D721Med (cell line): ENCODE results near the gene EMP2.

ENCODE experiments used
- DNase-seq: peaks from one replicate; pipeline ENCODE4 v3.0.0; 2011; ENCODE audit warnings: low spot score; ENCODE audit not compliant: insufficient read length
- FAIRE-seq: peaks from 2 replicates; lab custom pipeline; 2011; peaks lifted over from hg19 to GRCh38; lab: Jason Lieb, UNC
- TF ChIP-seq, protein P1 (sequence below): IDR thresholded peaks from 2 replicates; pipeline ENCODE4 v1.5.1; 2012; ENCODE audit warnings: mild to moderate bottlenecking, control low read depth; ENCODE audit not compliant: insufficient read depth; ENCODE audit errors: missing control alignments

EMP2 gene

GRCh38 chr16:10548404-10548803, 32.0 kb downstream of the EMP2 start:
- TF ChIP-seq, protein P1, sequence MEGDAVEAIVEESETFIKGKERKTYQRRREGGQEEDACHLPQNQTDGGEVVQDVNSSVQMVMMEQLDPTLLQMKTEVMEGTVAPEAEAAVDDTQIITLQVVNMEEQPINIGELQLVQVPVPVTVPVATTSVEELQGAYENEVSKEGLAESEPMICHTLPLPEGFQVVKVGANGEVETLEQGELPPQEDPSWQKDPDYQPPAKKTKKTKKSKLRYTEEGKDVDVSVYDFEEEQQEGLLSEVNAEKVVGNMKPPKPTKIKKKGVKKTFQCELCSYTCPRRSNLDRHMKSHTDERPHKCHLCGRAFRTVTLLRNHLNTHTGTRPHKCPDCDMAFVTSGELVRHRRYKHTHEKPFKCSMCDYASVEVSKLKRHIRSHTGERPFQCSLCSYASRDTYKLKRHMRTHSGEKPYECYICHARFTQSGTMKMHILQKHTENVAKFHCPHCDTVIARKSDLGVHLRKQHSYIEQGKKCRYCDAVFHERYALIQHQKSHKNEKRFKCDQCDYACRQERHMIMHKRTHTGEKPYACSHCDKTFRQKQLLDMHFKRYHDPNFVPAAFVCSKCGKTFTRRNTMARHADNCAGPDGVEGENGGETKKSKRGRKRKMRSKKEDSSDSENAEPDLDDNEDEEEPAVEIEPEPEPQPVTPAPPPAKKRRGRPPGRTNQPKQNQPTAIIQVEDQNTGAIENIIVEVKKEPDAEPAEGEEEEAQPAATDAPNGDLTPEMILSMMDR = no peak
- no peak for DNase-seq
- no peak for FAIRE-seq

- FAIRE-seq (no peak), DNase-seq (no peak)
- TF ChIP-seq, protein P1 = no peak
These were observed 32.7 kb downstream of the EMP2 start for GRCh38 chr16:10547708-10548107.

DNA sequence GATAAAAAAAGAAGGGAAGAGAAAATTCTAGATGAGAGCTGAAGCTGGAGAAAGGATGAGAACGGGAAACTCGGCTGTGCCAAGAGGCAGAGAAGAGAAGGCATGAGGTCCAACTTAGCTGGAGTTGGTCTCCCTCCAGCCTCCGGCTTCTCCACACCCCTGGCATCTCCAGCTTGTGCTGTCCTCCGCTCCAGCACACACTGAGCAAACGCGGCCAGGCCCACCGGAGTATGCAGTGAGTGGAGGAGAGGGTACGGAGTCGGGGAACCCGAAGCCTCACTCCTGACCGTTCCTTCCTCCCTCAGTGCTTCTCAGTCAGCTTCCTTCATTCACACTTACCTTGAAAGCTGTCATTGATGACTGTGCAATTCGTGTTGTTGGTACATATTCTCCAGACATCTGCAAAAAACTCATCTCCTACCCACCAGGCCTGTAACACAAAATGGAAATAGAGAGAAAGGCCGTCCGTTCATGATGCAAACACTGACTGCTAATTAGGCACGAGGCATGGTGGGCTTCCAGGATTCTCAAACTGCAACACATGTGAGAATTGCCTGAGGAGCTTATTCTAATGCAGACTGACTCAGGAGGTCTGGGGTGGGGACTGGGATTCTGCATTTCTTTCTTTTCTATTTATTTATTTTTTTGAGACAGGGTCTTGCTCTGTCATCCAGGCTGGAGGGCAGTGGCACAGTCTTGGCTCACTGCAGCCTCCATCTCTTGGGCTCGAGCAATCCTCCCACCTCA, 37.0 kb downstream of the EMP2 start:
- TF ChIP-seq, protein P1 = no peak
- no peak for DNase-seq
- FAIRE-seq = no peak

DNA sequence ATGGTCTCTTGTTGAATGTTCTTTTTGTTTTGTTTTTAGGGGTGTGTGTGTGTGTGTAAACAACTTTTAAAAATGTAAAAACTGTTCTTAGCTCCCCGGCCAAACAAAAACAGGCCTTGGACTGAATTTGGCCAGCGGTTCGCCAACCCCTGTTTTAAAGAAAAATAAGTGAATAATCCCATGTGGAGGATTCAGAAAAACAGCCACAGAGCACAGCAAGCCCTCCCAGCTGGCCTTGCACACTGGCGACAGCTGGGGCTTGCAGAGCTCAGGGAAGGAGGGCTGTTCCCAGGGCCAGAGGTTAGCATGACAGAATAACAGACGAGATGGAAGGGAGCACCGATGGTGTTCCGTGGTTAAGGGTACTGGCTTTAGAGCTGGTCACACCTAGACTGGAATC, 39.0 kb downstream of the EMP2 start:
- DNase-seq = no peak
- TF ChIP-seq, protein P1 = no peak
- FAIRE-seq = no peak

DNA sequence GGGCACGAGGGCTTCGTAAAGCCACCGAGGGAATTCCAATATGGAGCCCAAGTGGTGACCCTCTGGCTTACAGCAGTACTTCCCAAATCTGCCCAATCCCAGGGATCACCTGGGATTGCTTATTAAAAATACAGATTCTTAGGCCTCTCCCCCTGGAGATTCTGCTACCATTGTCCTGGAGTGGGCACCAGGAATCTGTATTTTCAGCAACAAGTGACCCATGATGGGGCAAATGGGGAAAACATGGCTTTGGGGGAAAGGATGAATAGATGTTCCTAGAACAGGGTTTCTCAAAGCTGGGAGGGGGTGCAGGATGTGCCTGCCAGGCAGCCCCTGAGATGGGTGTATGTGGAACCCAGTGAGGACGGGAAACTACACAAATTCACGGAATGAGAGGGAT, 40.6 kb downstream of the EMP2 start:
- FAIRE-seq = no peak
- no peak for DNase-seq
- TF ChIP-seq, protein P1 = no peak

GRCh38 chr16:10539236-10539635, 41.2 kb downstream of the EMP2 start:
- TF ChIP-seq, protein P1 = no peak
- FAIRE-seq (no peak), DNase-seq (no peak)

GRCh38 chr16:10538583-10538982, 41.8 kb downstream of the EMP2 start:
- TF ChIP-seq, protein P1 = no peak
- no peak for FAIRE-seq
- no peak for DNase-seq
